Measurements from ENCODE around the gene L3MBTL4. TPM values are rescaled to one million over a fixed set of nuclear protein-coding genes. Genes with fewer than 3 reads are reported as not detected.

Gene L3MBTL4
- total and polyA plus RNA-seq, 2 experiments from 2014 or later, result 4.1 to 14.1 TPM

DNA sequence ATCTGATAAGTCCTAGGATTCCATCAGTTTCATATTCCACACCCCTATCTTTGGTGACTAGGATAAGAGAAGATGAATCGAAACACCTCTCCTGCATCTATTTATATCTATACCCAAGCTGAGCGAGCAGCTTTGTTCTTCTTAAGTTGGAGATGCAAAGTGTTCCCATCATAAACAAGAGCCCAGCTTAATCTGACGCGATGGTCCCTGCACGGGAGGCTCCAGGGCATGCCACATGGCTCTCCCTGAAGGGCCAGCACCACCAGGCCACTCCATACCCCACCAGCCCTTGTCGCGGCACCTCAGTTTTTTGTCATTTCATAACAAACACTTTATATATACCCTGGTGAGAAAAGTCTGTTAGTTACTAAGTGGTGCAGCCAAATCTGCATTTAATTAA lies 255.3 kb downstream of the L3MBTL4 start:
- H3K79me2 ChIP-seq, result no peaks in the 10 kb centered on the region
- H3K4me3 ChIP-seq, result no peak overlapping the region
- no peaks in the 10 kb centered on the region for H3K9me3 ChIP-seq (ENCODE audit: low read depth)
- no peaks in the 10 kb centered on the region for H4K20me1 ChIP-seq (ENCODE audit: insufficient read depth, poor library complexity, severe bottlenecking)
- no peaks in the 10 kb centered on the region for H3K27me3 ChIP-seq
- DNase-seq (ENCODE audit: low spot score), result no peak
- no peak for TF ChIP-seq EZH2 (IDR thresholded peaks at IDR 0.05; ENCODE audit: borderline replicate concordance)
- TF ChIP-seq, protein P1, sequence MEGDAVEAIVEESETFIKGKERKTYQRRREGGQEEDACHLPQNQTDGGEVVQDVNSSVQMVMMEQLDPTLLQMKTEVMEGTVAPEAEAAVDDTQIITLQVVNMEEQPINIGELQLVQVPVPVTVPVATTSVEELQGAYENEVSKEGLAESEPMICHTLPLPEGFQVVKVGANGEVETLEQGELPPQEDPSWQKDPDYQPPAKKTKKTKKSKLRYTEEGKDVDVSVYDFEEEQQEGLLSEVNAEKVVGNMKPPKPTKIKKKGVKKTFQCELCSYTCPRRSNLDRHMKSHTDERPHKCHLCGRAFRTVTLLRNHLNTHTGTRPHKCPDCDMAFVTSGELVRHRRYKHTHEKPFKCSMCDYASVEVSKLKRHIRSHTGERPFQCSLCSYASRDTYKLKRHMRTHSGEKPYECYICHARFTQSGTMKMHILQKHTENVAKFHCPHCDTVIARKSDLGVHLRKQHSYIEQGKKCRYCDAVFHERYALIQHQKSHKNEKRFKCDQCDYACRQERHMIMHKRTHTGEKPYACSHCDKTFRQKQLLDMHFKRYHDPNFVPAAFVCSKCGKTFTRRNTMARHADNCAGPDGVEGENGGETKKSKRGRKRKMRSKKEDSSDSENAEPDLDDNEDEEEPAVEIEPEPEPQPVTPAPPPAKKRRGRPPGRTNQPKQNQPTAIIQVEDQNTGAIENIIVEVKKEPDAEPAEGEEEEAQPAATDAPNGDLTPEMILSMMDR (IDR thresholded peaks at IDR 0.05; ENCODE audit: poor library complexity), result no peak
- no peak for TF ChIP-seq EZH2phosphoT487 (IDR thresholded peaks at IDR 0.05; ENCODE audit: low read depth, severe bottlenecking, unreplicated experiment)
- no peaks in the 10 kb centered on the region for H3K9me2 ChIP-seq (replicated peaks; ENCODE audit: insufficient read depth)
- H3K4me2 ChIP-seq, result no peak overlapping the region
- no peaks in the 10 kb centered on the region for H3K36me3 ChIP-seq (replicated peaks; ENCODE audit: insufficient read depth, low read depth)
- WGBS (ENCODE audit: low lambda C conversion rate, missing lambda C conversion rate), result 95% methylated on average over 7 of the region's 7 CpGs
- no peaks in the 10 kb centered on the region for H3K4me1 ChIP-seq (ENCODE audit: insufficient read depth)
- H2AFZ ChIP-seq, result no peak overlapping the region
- no peak overlapping the region for H3K27ac ChIP-seq

DNA sequence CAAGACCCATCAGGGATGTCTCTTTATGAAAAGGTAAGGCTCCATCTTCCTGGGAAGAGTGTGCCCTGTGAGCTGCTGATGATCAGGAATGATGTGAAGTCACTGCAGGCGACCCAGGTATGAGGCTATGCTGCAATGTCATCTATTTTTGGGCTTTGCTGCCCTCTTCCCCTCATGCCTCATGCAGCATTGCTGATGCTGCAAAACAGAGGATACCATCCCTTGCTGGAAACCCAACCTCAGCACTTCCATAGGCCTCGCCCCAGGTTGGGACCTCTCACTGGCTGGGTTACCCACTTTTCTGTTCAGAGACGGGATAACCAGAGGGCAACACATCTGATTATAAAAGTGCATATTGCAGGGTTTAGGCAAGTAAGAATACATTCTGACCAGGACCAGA lies 255.8 kb downstream of the L3MBTL4 start:
- H3K4me2 ChIP-seq, result no peak overlapping the region
- no peaks in the 10 kb centered on the region for H4K20me1 ChIP-seq (ENCODE audit: insufficient read depth, poor library complexity, severe bottlenecking)
- H3K4me3 ChIP-seq, result no peak overlapping the region
- TF ChIP-seq, protein P1 (IDR thresholded peaks at IDR 0.05; ENCODE audit: poor library complexity), result no peak
- TF ChIP-seq EZH2phosphoT487 (IDR thresholded peaks at IDR 0.05; ENCODE audit: low read depth, severe bottlenecking, unreplicated experiment), result no peak
- no peak for TF ChIP-seq EZH2 (IDR thresholded peaks at IDR 0.05; ENCODE audit: borderline replicate concordance)
- no peak overlapping the region for H3K27ac ChIP-seq
- H3K27me3 ChIP-seq, result no peaks in the 10 kb centered on the region
- H3K4me1 ChIP-seq (ENCODE audit: insufficient read depth), result no peaks in the 10 kb centered on the region
- no peaks in the 10 kb centered on the region for H3K9me3 ChIP-seq (ENCODE audit: low read depth)
- H3K9me2 ChIP-seq (replicated peaks; ENCODE audit: insufficient read depth), result no peaks in the 10 kb centered on the region
- whole genome bisulfite sequencing (ENCODE audit: low lambda C conversion rate, missing lambda C conversion rate), result 87% methylated on average over 3 of the region's 3 CpGs
- H2AFZ ChIP-seq, result no peak overlapping the region
- H3K79me2 ChIP-seq, result no peaks in the 10 kb centered on the region
- no peaks in the 10 kb centered on the region for H3K36me3 ChIP-seq (replicated peaks; ENCODE audit: insufficient read depth, low read depth)
- no peak for DNase-seq (ENCODE audit: low spot score)

DNA sequence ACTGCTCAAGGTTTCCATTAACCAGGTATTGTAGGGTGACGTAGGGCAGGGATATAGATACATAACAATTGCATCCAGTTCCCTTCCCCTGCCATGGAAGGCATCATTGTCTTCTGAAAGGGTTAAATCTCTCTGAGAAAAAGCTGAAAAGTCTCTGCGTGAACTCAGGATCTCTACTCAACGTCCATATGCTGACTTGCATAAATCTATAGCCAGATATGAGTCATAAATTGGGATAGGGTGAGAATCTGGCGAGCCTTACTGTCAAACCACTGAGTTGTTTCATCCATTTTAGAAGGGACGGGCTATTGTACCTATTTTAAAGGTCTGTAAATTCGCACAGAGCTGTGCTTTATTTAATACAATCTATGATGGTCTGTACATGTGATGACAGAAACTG lies 258.3 kb downstream of the L3MBTL4 start:
- WGBS (ENCODE audit: low lambda C conversion rate, missing lambda C conversion rate), result 76% methylated on average over 6 of the region's 6 CpGs
- TF ChIP-seq, protein P1 (IDR thresholded peaks at IDR 0.05; ENCODE audit: poor library complexity), result no peak
- no peak for TF ChIP-seq EZH2phosphoT487 (IDR thresholded peaks at IDR 0.05; ENCODE audit: low read depth, severe bottlenecking, unreplicated experiment)
- no peak for DNase-seq (ENCODE audit: low spot score)

DNA sequence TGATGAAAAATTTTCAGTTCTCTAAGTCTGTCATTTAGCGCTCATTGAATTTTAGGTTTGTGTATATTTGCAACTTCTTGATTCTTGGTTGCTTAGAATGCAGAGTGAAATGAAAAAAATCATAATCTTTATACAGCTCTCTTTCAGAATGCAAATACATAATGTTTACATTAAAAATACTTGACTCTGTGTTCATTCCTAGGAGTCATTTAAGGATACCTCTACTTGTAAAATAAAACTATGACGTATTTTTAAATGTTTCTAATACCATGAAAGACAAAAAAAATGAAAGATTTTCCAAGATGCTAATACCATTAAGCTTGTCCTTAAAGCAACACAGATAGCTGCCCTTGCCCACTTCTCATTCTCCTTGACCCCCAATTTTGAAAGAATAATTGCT lies 259.0 kb downstream of the L3MBTL4 start:
- no peaks in the 10 kb centered on the region for H4K20me1 ChIP-seq (ENCODE audit: insufficient read depth, poor library complexity, severe bottlenecking)
- no peaks in the 10 kb centered on the region for H3K27me3 ChIP-seq
- H3K9me3 ChIP-seq (ENCODE audit: low read depth), result no peaks in the 10 kb centered on the region
- no peak for DNase-seq (ENCODE audit: low spot score)
- H3K27ac ChIP-seq, result no peak overlapping the region
- no peak overlapping the region for H3K4me2 ChIP-seq
- 85% methylated on average over 2 of the region's 2 CpGs for WGBS (ENCODE audit: low lambda C conversion rate, missing lambda C conversion rate)
- no peak overlapping the region for H2AFZ ChIP-seq
- H3K79me2 ChIP-seq, result no peaks in the 10 kb centered on the region
- H3K9me2 ChIP-seq (replicated peaks; ENCODE audit: insufficient read depth), result no peaks in the 10 kb centered on the region
- no peak overlapping the region for H3K4me3 ChIP-seq
- H3K4me1 ChIP-seq (ENCODE audit: insufficient read depth), result no peaks in the 10 kb centered on the region
- TF ChIP-seq EZH2phosphoT487 (IDR thresholded peaks at IDR 0.05; ENCODE audit: low read depth, severe bottlenecking, unreplicated experiment), result no peak
- TF ChIP-seq, protein P1 (IDR thresholded peaks at IDR 0.05; ENCODE audit: poor library complexity), result no peak
- TF ChIP-seq EZH2 (IDR thresholded peaks at IDR 0.05; ENCODE audit: borderline replicate concordance), result no peak
- H3K36me3 ChIP-seq (replicated peaks; ENCODE audit: insufficient read depth, low read depth), result no peaks in the 10 kb centered on the region

More for the DNA sequence above, 258.3 kb downstream of the L3MBTL4 start:
- Histone ChIP-seq H3K9me2 (replicated peaks; ENCODE audit: insufficient read depth) (no peaks in the 10 kb centered on the region), H3K4me1 (ENCODE audit: insufficient read depth) (no peaks in the 10 kb centered on the region), H3K36me3 (replicated peaks; ENCODE audit: insufficient read depth, low read depth) (no peaks in the 10 kb centered on the region), H3K27ac (no peak overlapping the region), H3K4me3 (no peak overlapping the region), H3K4me2 (no peak overlapping the region), H4K20me1 (ENCODE audit: insufficient read depth, poor library complexity, severe bottlenecking) (no peaks in the 10 kb centered on the region), H3K27me3 (no peaks in the 10 kb centered on the region), H3K79me2 (no peaks in the 10 kb centered on the region), H2AFZ (no peak overlapping the region), H3K9me3 (ENCODE audit: low read depth) (no peaks in the 10 kb centered on the region)

Measured in hepatocyte (in vitro differentiated cells).